ENCODE results near the gene ANKRD13D. TPM values are rescaled to one million over a fixed set of nuclear protein-coding genes. Genes with fewer than 3 reads are reported as not detected.

Gene ANKRD13D
- total RNA-seq, 1 donor = 29.8 TPM

GRCh38 chr11:67270256-67271204 is 18.6 kb upstream of the ANKRD13D start:
- H3K4me3 ChIP-seq (ENCODE audit: low read depth, low read length) = peak overlapping the region; percentile 38
- DNase-seq (ENCODE audit: low read depth) = no peak
- no peak for TF ChIP-seq CTCF (IDR thresholded peaks at IDR 0.05; ENCODE audit: insufficient read depth, low read depth, low read length)

GRCh38 chr11:67271205-67271540 is 17.9 kb upstream of the ANKRD13D start:
- no peak for TF ChIP-seq CTCF (IDR thresholded peaks at IDR 0.05; ENCODE audit: insufficient read depth, low read depth, low read length)
- DNase-seq (ENCODE audit: low read depth) = no peak
- no peak overlapping the region for H3K4me3 ChIP-seq (ENCODE audit: low read depth, low read length)

GRCh38 chr11:67271541-67272284 is 17.4 kb upstream of the ANKRD13D start:
- no peak for DNase-seq (ENCODE audit: low read depth)
- H3K4me3 ChIP-seq (ENCODE audit: low read depth, low read length) = no peak overlapping the region
- TF ChIP-seq CTCF (IDR thresholded peaks at IDR 0.05; ENCODE audit: insufficient read depth, low read depth, low read length) = no peak

- H3K4me3 ChIP-seq (ENCODE audit: low read depth, low read length) = no peak overlapping the region
- TF ChIP-seq CTCF (IDR thresholded peaks at IDR 0.05; ENCODE audit: insufficient read depth, low read depth, low read length) = no peak
- no peak for DNase-seq (ENCODE audit: low read depth)
Measured at GRCh38 chr11:67272327-67273259, 16.5 kb upstream of the ANKRD13D start.

- H3K4me3 ChIP-seq (ENCODE audit: low read depth, low read length) = no peak overlapping the region
- no peak for DNase-seq (ENCODE audit: low read depth)
- TF ChIP-seq CTCF (IDR thresholded peaks at IDR 0.05; ENCODE audit: insufficient read depth, low read depth, low read length) = no peak
Measured at GRCh38 chr11:67273260-67273990, 15.7 kb upstream of the ANKRD13D start.

Measured in fibroblast of villous mesenchyme (primary cell).